ENCODE measurements around the gene SARNP.

DNA sequence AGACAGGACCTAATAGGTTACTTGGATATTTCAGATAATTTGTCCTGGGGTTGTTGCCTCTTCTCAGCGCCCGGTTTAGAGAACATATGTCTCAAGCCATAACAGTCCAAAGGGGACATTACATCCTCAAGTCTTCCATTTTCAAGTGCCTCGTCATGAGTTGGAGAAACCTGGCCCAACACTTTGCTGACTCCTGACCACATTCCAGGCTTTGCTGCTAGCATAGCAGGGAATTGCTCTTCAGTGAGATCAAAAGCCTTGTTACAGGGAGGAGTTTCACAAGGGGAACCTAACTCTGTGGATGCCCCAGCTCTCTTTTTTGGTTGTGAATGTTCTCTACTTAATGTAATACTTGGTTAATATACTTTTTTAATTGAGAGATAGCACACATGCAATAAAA, 33.4 kb upstream of the SARNP start:
- no peak for TF ChIP-seq CTCF (IDR thresholded peaks at IDR 0.05)
- TF ChIP-seq EP300 (IDR thresholded peaks at IDR 0.05) = no peak
